GM12874 (cell line): ENCODE results near the gene FHOD1.

Source experiments
- TF ChIP-seq, protein P1 (sequence below): IDR thresholded peaks from 2 replicates; pipeline ENCODE4 v1.5.1; 2011; ENCODE audit warnings: low read depth, mild to moderate bottlenecking, control low read depth, low read length, moderate library complexity; ENCODE audit not compliant: insufficient read depth

Gene FHOD1

DNA sequence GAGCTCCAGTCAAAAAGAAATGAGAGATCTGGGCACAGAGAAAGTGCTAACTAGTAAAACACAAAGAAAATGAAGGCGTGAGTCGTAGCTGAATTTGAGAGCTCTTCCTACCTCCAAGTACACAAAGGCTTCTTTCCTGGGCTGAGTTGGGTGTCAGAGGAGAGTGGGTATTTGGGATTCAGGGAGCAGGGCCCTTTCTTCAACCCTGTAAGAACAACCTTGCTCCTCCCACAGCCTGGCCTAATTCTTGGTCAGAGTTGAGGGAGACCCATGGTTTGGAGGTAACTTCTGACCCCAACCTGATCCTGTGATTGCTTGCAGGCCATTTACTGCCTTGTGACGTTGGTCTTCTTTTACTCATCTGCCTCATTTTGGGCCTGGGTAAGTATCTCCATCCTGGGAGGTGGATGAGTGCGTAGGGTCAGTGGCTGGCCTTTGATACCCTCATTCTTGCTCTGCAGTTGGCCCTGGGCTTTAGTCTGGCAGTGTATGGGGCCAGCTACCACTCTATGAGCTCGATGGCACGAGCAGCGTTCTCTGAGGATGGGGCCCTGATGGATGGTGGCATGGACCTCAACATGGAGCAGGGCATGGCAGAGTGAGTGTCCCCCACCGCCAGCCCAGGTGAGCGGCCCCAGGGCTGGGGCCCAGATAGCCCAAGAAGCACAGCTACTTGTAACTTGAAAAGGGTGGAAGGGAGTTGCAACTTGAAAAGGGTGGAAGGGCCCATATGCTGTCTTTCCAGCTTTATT is 19.1 kb downstream of the FHOD1 start:
- TF ChIP-seq, protein P1, sequence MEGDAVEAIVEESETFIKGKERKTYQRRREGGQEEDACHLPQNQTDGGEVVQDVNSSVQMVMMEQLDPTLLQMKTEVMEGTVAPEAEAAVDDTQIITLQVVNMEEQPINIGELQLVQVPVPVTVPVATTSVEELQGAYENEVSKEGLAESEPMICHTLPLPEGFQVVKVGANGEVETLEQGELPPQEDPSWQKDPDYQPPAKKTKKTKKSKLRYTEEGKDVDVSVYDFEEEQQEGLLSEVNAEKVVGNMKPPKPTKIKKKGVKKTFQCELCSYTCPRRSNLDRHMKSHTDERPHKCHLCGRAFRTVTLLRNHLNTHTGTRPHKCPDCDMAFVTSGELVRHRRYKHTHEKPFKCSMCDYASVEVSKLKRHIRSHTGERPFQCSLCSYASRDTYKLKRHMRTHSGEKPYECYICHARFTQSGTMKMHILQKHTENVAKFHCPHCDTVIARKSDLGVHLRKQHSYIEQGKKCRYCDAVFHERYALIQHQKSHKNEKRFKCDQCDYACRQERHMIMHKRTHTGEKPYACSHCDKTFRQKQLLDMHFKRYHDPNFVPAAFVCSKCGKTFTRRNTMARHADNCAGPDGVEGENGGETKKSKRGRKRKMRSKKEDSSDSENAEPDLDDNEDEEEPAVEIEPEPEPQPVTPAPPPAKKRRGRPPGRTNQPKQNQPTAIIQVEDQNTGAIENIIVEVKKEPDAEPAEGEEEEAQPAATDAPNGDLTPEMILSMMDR, result no peak

DNA sequence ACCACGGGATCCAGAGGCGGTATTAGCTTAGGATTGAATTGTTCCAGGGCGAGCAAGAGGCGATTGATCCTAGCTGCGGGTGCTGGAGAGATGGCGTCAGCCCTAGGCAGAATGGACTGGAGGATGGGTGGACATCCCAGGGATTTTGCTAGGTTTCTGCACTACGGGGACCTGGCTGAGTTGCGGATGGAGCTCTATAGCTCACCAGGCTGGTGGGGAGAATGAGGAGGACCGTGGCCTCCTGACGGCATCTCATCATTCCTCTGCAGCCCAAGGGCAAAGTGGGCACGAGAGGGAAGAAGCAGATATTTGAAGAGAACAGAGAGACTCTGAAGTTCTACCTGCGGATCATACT is 19.7 kb downstream of the FHOD1 start:
- TF ChIP-seq, protein P1, result no peak

DNA sequence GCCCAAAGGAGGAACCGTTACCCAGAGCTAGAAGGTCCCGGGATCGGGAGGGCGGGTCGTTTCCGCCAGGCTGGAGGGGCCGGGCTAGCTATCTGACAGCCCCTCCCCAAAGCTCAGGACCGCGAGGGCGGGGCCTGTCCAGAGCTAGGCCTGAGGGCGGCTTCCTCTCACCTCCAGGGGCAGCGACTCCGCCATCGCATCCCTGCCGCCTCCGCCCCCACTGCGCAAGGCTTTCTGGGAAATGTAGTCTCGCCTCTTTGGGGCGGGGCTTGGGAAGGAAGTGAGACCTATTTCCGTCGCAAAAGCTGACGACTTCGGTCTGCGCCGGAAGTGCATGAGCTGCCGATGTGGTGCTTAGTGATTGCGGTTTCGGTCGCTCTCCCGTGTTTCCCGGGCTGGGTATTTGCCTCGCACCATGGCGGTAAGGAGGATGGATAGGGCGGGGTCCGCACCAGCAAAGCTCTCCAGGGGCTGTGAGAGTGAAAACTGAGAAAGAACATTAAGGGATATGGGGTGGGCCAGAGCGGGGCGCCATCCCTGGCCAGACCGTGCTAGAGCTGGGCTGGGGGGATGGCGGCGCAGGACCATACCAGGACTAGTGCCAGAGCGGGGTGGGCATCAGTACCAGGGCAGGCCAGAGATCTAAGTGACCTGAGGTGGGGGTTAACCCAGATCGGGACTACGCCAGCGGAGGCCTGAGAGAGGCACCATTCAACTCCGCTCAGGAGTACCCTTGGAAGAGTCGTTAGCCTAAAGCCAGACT is 20.3 kb downstream of the FHOD1 start, which contains the start of gene TMEM208:
TSS of gene TMEM208 (plus strand) at position 327 of the 763 bp plus-strand sequence. CDS start at position 416, 89 bp downstream.
- TF ChIP-seq, protein P1, result no peak

DNA sequence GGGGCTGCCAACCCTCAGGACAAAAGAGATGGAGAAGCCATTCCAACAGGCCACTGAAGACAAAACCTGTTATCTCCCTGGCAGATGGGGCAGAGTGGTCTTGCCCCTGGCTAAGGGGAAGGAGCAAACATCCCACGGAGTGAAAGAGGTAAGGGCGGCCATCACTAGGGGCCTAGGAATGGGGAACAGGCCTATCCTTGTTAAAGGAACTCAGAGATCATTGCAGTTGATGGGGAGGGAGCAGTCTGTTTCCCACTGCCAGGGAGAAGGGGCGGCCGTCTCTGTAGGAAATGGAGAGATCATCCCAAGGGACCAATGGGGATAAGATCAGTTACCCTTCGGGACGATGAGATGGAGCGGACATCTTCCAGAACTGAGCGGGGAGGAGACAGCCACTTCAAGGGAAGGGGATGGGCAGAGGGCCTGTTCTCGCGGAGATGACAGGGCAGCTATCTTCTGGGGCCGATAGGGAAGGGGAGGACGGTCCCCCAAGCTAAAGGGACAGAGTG is 20.9 kb downstream of the FHOD1 start:
- TF ChIP-seq, protein P1, result no peak

DNA sequence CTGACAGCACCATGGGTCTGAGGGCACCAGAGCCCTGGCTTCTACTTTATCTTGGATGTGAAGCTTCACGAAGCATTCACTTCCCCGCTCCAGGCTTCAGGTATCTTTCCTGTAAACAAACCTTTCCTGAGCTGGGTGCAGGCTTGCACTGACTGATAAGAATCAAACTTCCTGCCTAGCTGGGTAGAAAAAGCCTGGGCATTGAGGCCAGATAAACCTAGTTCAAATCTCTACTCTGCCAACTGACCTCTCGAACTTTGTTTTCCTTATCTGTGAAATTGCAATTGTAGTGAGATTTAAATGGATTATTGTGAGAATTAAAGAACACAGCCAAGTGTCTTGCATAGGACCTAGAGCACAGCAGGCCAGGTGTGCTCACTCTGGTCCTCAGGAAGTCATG is 23.3 kb downstream of the FHOD1 start:
- TF ChIP-seq, protein P1, result no peak

DNA sequence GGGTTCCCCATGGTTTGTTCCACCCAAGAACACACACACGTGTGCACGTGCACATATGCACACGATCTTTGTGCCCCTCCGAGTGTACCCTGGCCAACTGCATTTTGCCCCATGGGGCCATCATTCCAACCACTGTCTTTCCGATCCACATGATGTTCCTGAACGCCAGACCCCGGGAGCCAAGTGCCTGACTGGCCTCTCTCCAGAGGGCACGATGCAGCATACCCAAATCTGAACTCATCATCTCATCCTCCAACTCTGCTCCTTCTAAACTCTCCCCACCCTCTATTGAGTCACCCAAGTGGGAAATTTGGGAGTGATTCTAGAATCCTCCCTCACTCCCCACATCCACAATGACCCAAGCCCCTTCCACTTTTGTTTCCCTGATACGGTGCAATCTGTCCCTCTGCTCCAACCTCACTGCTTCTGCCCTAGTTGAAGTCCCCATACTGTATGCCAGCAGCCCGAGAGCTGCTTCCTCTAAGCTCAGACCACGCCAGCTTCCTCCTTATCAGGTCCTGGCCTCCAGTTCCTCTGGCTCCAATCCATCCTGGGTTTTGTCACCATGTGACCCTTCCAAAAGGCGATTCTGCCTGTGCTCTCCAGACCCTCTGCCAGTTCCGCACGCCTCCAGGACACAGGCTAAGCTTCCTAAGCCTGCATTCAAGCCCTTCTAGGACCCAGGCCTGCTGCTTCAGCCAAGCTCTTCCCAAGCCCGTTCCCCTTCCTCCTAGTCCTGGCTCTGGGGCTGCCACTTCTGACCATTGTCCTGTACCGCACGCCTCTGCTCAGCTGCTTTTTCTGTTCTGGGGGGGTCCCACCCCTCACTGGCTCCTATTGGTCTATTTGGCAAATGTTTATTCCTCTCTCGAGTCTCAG is 30.4 kb downstream of the FHOD1 start:
- TF ChIP-seq, protein P1, result no peak
